Measurements from ENCODE around the gene TMEM273.

DNA sequence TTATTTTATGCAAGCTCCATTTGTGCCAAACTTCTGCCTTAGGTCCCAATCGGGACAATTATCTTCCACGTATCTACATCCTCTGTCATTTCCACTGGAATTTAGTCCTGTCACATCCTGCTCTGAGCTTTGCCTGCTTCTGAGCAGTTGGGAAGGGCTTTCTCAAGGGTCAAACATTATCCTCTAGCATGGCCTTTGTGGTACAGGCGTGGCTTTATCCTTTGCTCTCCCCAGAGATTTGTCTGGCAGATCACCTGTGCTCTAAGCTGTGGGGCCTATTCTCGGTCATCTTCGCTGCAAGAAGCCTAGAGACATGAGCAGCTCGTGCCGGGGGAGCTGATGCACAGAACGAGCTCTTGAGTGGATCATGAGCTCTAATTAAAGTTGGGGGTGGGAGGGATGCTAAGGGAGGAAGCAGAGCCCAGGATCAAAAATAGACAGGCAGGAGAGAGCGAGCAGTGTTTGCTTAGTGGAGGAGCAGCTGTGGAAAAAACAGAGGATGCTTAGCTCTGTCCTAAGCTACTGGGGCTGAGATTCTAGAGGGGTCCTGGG, 19.8 kb upstream of the TMEM273 start:
- TF ChIP-seq CTCF (IDR thresholded peaks at IDR 0.05) (no peak), POLR2AphosphoS5 (IDR thresholded peaks at IDR 0.05) (no peak), POLR2A (IDR thresholded peaks at IDR 0.05) (no peak)

Measured in suprapubic skin (tissue), 4 donors.